ENCODE results near the gene KLF16.

Gene KLF16

DNA sequence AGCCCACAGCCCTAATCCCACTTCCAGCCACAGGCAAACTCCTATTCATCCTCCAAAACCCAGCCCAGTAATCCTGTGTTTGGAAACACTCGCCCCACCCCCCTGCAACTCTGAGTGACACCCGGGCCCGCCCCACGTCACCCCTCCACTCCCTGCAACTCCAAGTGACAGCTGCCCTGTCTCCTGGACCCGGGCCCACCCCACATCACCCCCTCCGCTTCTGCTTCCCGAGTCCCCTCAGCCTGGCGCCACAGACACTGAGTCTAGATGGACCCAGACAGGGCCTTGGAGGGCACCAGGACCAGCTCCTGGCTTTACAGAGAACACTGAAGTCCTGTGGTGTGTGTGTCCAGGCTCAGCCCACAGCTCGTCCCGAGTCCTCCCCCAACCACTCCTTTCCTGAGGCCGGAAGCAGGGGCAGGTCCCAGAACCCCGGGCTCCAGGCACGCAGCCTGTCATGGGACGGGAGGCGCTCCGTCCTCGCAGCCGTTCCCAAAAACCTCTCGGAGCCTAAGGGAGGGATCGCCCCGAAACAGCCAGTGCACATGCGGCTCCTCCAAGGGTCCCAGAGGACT is 22.8 kb downstream of the KLF16 start:
- no peak overlapping the region for H3K4me3 ChIP-seq (ENCODE audit: control insufficient read depth, low read depth, low read length)
- no peak for DNase-seq (ENCODE audit: low read depth)
- TF ChIP-seq, protein P1, sequence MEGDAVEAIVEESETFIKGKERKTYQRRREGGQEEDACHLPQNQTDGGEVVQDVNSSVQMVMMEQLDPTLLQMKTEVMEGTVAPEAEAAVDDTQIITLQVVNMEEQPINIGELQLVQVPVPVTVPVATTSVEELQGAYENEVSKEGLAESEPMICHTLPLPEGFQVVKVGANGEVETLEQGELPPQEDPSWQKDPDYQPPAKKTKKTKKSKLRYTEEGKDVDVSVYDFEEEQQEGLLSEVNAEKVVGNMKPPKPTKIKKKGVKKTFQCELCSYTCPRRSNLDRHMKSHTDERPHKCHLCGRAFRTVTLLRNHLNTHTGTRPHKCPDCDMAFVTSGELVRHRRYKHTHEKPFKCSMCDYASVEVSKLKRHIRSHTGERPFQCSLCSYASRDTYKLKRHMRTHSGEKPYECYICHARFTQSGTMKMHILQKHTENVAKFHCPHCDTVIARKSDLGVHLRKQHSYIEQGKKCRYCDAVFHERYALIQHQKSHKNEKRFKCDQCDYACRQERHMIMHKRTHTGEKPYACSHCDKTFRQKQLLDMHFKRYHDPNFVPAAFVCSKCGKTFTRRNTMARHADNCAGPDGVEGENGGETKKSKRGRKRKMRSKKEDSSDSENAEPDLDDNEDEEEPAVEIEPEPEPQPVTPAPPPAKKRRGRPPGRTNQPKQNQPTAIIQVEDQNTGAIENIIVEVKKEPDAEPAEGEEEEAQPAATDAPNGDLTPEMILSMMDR (IDR thresholded peaks at IDR 0.05; ENCODE audit: control insufficient read depth, insufficient read depth, low read depth, low read length, missing control alignments): no peak

DNA sequence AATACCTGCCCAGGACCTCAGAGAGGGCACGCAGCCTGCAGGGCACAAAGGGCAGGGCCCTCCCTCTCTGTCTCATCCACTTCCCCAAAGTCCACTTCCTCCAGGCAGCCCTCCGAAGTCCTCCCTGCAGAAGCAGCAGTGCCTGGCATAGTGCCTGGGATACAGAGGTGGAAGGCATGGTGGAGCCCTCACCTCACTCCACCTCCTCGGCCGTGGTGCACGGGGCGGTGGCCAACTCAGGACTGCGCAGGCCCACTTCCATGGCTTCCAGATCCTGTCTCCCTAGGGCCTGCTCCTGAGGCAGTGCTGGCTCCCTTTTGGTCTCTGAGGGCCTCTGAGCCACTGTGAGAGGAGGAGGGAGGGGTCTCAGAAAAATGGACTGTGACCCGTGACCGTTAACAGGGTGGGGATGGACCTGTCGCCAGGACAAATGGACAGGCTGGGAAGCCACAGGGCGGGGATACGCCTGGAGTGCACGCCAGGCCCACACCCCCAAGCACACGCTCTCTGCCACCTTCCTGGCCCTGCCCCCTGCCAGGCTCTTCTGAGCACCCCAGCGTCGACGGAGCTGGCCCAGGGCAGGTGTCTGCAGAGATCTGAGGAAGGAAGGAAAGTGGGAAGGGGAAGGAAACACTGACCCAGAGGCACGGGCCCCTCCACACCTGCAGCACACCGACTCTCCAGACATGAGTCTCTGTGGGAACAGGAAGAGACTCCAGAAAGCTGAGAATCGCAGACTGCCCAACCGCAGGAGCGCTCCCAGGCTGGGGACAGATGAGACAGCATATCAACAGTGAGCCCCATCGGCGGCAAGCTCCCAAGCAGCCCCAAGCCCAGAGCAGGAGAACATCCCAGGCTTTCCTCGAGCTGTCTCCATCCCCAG is 23.5 kb downstream of the KLF16 start:
- H3K4me3 ChIP-seq (ENCODE audit: control insufficient read depth, low read depth, low read length): no peak overlapping the region
- TF ChIP-seq, protein P1 (IDR thresholded peaks at IDR 0.05; ENCODE audit: control insufficient read depth, insufficient read depth, low read depth, low read length, missing control alignments): no peak
- DNase-seq (ENCODE audit: low read depth): no peak

DNA sequence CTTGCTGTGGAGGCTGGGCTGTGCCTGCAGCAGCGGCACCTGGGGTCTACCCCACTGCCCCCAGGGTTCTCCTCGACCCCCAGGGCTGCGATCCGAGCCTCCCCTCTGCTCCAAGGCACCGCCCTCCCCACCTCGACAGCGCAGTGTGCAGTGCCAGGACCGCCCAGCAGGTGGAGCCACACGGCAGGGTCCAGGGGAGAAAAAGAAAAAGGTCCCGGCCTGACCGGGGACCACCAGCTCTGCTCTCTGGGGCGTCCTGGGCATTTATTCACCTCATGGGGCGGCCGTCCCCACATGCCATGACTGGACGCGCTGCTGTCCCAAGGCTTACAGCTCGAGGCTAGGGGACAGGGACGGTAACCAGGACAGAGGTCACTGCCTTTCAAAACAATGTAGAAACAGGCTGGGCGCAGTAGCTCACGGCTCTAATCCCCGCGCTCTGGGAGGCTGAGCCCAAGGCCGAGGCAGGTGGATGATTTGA is 25.7 kb downstream of the KLF16 start:
- DNase-seq (ENCODE audit: low read depth): no peak
- TF ChIP-seq, protein P1 (IDR thresholded peaks at IDR 0.05; ENCODE audit: control insufficient read depth, insufficient read depth, low read depth, low read length, missing control alignments): peak; percentile 95
- no peak overlapping the region for H3K4me3 ChIP-seq (ENCODE audit: control insufficient read depth, low read depth, low read length)

DNA sequence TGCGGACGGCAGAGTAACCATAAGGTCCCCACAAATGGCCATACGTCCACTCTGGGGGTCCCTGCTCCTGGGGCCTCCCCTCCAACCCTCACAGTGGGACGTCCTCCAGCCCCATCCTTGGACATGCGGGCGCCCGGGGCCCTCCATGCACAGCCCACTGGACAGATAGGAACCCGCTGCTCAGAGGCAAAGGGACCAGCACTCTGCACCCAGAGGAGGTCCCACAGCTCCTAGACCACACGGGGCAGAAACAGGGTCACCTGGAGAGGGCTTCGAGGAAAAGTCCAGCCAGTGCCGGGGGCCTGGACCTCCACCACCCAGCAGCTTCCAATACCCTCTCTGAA is 26.2 kb downstream of the KLF16 start:
- TF ChIP-seq, protein P1 (IDR thresholded peaks at IDR 0.05; ENCODE audit: control insufficient read depth, insufficient read depth, low read depth, low read length, missing control alignments): no peak
- no peak for DNase-seq (ENCODE audit: low read depth)
- H3K4me3 ChIP-seq (ENCODE audit: control insufficient read depth, low read depth, low read length): no peak overlapping the region

DNA sequence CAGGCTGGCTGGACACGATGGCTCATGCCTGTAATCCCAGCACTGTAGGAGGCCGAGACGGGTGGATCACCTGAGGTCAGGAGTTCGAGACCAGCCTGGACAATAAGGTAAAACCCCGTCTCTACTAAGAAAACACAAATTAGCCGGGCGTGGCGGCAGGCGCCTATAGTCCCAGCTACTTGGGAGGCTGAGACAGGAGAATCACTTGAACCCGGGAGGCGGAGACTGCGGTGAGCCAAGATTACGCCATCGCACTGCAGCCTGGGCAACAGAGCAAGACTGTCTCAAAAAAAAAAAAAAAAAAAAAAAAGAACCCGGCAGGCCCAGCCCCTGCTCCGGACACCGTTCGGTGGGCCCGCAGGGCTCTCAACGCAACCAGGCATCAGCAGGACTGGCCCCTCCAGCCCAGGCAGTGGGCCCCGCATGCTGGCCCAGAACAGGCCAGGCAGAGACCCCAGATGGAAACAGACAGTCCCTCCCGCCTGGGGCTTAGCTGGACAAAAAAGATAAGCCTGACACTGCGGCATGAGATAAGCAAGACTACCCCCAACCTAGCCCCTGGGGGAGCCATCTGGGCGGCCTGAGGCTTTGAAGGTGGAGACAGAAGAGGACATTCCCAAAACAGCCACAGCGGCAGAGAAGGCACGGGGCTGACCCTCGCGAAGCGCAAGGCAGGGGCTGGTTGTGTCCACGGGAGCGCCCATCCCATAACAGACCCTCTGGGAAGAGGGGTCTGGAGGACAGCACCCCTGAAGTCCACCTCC is 26.7 kb downstream of the KLF16 start:
- DNase-seq (ENCODE audit: low read depth): no peak
- TF ChIP-seq, protein P1 (IDR thresholded peaks at IDR 0.05; ENCODE audit: control insufficient read depth, insufficient read depth, low read depth, low read length, missing control alignments): no peak
- H3K4me3 ChIP-seq (ENCODE audit: control insufficient read depth, low read depth, low read length): no peak overlapping the region

DNA sequence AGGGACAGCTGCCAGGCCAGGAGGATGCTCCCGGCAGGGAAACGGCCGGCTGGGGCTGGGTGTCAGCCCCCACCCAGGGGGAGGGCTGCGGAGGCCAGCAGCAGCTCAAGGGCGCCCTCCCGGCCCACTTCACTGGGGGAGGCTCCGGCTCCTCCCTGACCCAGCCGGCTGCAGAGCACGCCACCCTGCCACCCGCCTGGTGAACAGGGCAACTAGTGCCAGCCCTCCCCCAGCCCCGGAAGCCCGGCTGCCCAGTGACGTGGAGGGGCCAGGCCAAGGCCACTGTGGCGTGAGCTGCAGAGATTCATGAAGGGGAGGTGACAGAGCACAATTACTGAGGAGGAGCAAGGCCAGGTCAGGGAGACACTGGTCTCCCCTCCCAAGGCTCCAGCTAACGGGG is 29.8 kb downstream of the KLF16 start:
- no peak for DNase-seq (ENCODE audit: low read depth)
- TF ChIP-seq, protein P1 (IDR thresholded peaks at IDR 0.05; ENCODE audit: control insufficient read depth, insufficient read depth, low read depth, low read length, missing control alignments): no peak
- H3K4me3 ChIP-seq (ENCODE audit: control insufficient read depth, low read depth, low read length): no peak overlapping the region
